Aorta (tissue), 5 donors: Measurements from ENCODE around the gene FAM149A. TPM values are rescaled to one million over a fixed set of nuclear protein-coding genes. Genes with fewer than 3 reads are reported as not detected.

Source experiments
- ATAC-seq: fragments of 200-7000 bp; cut with Tn5 transposase; one replicate; pipeline ENCODE4 v1.9.1; 2022; ENCODE audit warnings: moderate library complexity; ENCODE audit not compliant: low FRiP score
- DNase-seq, 2 donors: peaks; one replicate each; pipeline ENCODE4 v3.0.0-alpha.2; 2020
- H3K27ac ChIP-seq, 2 donors: one replicate each; pipeline ENCODE4 v1.5.1; 2013; ENCODE audit warnings: low read length in 2 of 2, mild to moderate bottlenecking in 2 of 2, moderate library complexity in 2 of 2, control low read depth in 1 of 2, inconsistent platforms in 1 of 2, low read depth in 1 of 2
- H3K27me3 ChIP-seq, 2 donors: one replicate each; pipeline ENCODE4 v1.6.1; 2013; ENCODE audit warnings: control low read depth in 1 of 2, low read length in 1 of 2, mild to moderate bottlenecking in 1 of 2, moderate library complexity in 1 of 2; ENCODE audit not compliant: insufficient read depth in 2 of 2, control insufficient read depth in 1 of 2
- H3K36me3 ChIP-seq, 2 donors: one replicate each; pipeline ENCODE4 v1.6.1; 2013; ENCODE audit warnings: control low read depth in 1 of 2, low read length in 1 of 2, mild to moderate bottlenecking in 1 of 2; ENCODE audit not compliant: insufficient read depth in 2 of 2, control insufficient read depth in 1 of 2
- H3K4me1 ChIP-seq, 2 donors: one replicate each; pipeline ENCODE4 v1.6.1; 2013; ENCODE audit warnings: low read length in 2 of 2, control low read depth in 1 of 2, mild to moderate bottlenecking in 1 of 2, moderate library complexity in 1 of 2; ENCODE audit not compliant: insufficient read depth in 2 of 2, control insufficient read depth in 1 of 2
- H3K4me3 ChIP-seq, 2 donors: one replicate each; pipeline ENCODE4 v1.5.1; 2013; ENCODE audit warnings: low read length in 2 of 2, control low read depth in 1 of 2, mild to moderate bottlenecking in 1 of 2
- H3K9me3 ChIP-seq: one replicate; pipeline ENCODE4 v1.6.1; 2013; ENCODE audit warnings: mild to moderate bottlenecking, low read length; ENCODE audit not compliant: control insufficient read depth
- WGBS, 2 donors: extraction: QIAGEN DNeasy Blood & Tissue Kit; methylation state at CpG; one replicate each; pipeline ENCODE4 v1.1.7; 2013; 5-methylcytosine and 5-hydroxymethylcytosine counted together
- intact Hi-C, 2 donors: fragments of 100-400 bp; cut with DNase I; formaldehyde crosslinking; loops; one replicate each; pipeline versions ENCODE4 v1.14.2 to v1.15.0; 2022
- polyA plus RNA-seq, 2 donors: library from polyadenylated mRNA; stranded (reverse); fragments of 200-250 nt; gene quantifications; one replicate each; pipeline ENCODE4 v1.2.3, GENCODE V29; 2013
- total RNA-seq, 2 donors: library from RNA; stranded (reverse); fragmentation: NEBNext Ultra II Directional; extraction: Animal tissue kit (Norgen Biotek cat#: 25700); gene quantifications; one replicate each; pipeline ENCODE4 v1.2.1, GENCODE V29; 2021
- donor health status: healthy with polysubstance abuse.
- donor health status: Bipolar disorder and iron deficiency.
- donor health status: DM: no; HTN: no; CAD: no.
- donor health status: DM: no; HTN: no; CAD: no.
- donor health status: DM: yes; HTN: yes; CAD: no.

Gene FAM149A
- total and polyA plus RNA-seq, 4 donors: 7.9 to 25.8 (median 15.3) TPM

DNA sequence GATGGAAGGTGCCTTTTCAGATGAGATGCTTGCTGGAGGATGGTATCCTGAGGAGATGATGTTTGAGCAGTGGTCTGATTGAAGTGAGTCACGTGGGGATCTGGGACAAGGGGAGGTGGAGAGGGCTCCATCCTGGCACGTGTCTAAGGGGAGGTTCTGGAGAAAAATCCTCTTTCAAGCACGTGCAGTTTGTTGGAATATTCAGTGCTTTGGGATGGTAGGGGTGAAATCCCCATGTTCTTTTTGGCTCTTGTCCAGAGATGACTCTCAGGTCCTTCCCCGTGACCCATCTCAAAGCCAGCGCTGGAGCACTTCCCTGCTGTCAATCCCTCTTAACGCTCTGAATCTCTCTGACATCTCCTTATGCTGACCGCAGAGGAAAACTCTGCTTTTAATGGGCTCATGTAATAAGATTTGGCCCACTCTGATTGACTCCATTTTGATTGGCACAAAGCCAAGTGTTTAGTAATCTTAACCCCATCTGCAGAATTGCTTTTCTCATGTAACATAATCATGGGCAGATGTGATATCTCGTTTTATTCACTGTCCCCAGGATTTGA is 112.0 kb downstream of the FAM149A start:
- no peak overlapping the region for H3K4me3 ChIP-seq
- H3K27ac ChIP-seq: no peak overlapping the region
- WGBS, 2 donors: 17 to 24% methylated on average over 8 of the region's 8 CpGs
- no peaks in the 10 kb centered on the region for H3K27me3 ChIP-seq
- H3K36me3 ChIP-seq: no peaks in the 10 kb centered on the region
- intact Hi-C loops: no loop called here
- DNase-seq (no peak), ATAC-seq (no peak)
- no peaks in the 10 kb centered on the region for H3K9me3 ChIP-seq
- peaks cover 0 to 2% of the 10 kb centered on the region in 2 donors for H3K4me1 ChIP-seq

DNA sequence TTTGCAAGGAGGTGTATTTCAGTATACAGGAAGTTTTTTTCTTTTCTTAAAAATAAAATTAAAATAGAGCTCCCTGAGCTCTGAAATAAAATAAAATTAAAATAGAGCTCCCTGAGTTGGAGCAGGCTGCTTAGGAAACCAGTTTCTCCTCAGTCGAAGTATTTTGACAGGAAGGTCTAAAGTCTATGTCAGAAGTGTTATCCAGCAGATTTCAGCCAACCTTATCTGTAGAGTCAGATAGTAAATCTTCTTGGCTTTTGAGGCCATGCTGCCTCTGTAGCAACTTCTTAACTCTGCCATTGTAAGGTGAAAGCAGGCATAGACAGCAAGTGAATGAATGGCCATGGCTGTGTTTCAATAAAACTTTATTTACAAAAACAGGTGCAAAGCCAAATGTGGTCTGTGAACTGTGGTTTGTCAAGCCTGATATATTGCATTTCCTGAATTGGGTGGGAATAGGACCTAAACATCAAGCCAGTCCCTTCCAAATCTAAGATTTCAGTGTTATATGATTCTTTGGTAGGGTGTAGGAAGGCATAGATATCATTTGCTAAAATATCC is 113.3 kb downstream of the FAM149A start:
- Histone ChIP-seq H3K27ac (no peak overlapping the region), H3K4me1 (peaks cover 0 to 2% of the 10 kb centered on the region in 2 donors), H3K4me3 (no peak overlapping the region), H3K9me3 (no peaks in the 10 kb centered on the region), H3K36me3 (no peaks in the 10 kb centered on the region), H3K27me3 (no peaks in the 10 kb centered on the region)
- intact Hi-C loops: no loop called here
- no peak for DNase-seq
- 50 to 75% methylated on average over 1 of the region's 1 CpG for WGBS, 2 donors
- no peak for ATAC-seq

DNA sequence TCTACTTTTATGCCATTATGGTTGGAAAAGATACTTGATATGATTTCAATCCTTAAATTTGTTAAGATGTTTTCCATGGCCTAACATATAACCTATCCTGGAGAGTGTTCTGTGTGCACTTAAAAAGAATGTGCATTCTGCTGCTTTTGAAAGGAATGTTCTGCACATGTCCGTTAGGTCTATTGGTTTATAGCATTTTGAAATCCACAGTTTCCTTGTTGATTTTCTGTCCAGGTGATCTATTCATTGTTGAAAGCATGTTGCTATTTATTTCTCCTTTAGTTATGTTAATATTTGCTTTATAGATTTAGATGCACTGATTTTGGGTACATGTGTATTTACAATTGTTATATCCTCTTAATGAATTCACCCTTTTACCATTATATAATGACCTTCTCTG is 117.1 kb downstream of the FAM149A start:
- intact Hi-C loops: no loop called here
- Histone ChIP-seq H3K4me3 (no peak overlapping the region), H3K9me3 (peaks cover 6% of the 10 kb centered on the region), H3K36me3 (no peaks in the 10 kb centered on the region), H3K27ac (no peak overlapping the region), H3K27me3 (no peaks in the 10 kb centered on the region), H3K4me1 (peaks cover 0 to 2% of the 10 kb centered on the region in 2 donors)
- WGBS, 2 donors: 67 to 83% methylated on average over 1 of the region's 1 CpG
- no peak for DNase-seq
- ATAC-seq: no peak

Other genes starting within 250 kb of the FAM149A start
- gene TLR3, start 35.5 kb upstream of the FAM149A start, total RNA-seq: 10 to 100 TPM in 1 of 2 donors, 1 to 10 TPM in 1; 6.2 to 14.9 TPM
- gene TLR3, start 35.5 kb upstream of the FAM149A start, polyA plus RNA-seq: 1 to 10 TPM; 2.0 to 2.2 TPM
- 10 to 100 TPM; 26.4 to 43.2 TPM for gene CYP4V2, start 86.9 kb downstream of the FAM149A start, total RNA-seq
- gene CYP4V2, start 86.9 kb downstream of the FAM149A start, polyA plus RNA-seq: 10 to 100 TPM; 11.8 to 31.1 TPM
- 1 to 10 TPM; 1.2 to 2.2 TPM for gene KLKB1, start 122.8 kb downstream of the FAM149A start, total RNA-seq
- gene KLKB1, start 122.8 kb downstream of the FAM149A start, polyA plus RNA-seq: 1 to 10 TPM in 1 of 2 donors, not detected in 1; 7.3 TPM
- under 1 TPM; 0.26 to 0.48 TPM for gene F11, start 161.5 kb downstream of the FAM149A start, total RNA-seq
- 1 to 10 TPM in 1 of 2 donors, under 1 TPM in 1; 0.20 to 1.1 TPM for gene F11, start 161.5 kb downstream of the FAM149A start, polyA plus RNA-seq